Measurements from ENCODE around the gene TGFB3.

GRCh38 chr14:75986439-75986765 is 4.6 kb upstream of the TGFB3 start:
- TF ChIP-seq SIN3A (IDR thresholded peaks at IDR 0.05; ENCODE audit: borderline replicate concordance, insufficient read depth, low read length) (no peak), FOXP2 (optimal IDR thresholded peaks at IDR 0.05; ENCODE audit: borderline replicate concordance, extremely low read depth, extremely low read length, insufficient read depth) (no peak), POLR2AphosphoS5 (IDR thresholded peaks at IDR 0.05; ENCODE audit: low read depth, low read length) (no peak), REST (IDR thresholded peaks at IDR 0.05; ENCODE audit: insufficient read depth in 1 of 2, low read depth in 2 of 2, low read length in 2 of 2) (no peak), TAF1 (IDR thresholded peaks at IDR 0.05; ENCODE audit: borderline replicate concordance, insufficient read depth, low read length) (no peak)

Data from PFSK-1 (cell line).